GM19455 (cell line): ENCODE measurements around the gene CFAP107.

Source experiments
- ATAC-seq: cut with Tn5 transposase; IDR thresholded peaks from one replicate; pipeline ENCODE4 v1.9.1; 2021; ENCODE audit not compliant: unreplicated experiment

CFAP107 gene

GRCh38 chr1:12739613-12740012, 6.4 kb upstream of the CFAP107 start:
- no peak for ATAC-seq

GRCh38 chr1:12741946-12742345, 4.1 kb upstream of the CFAP107 start:
- ATAC-seq, result no peak

- no peak for ATAC-seq
Measured at GRCh38 chr1:12745126-12745991, 641 bp upstream of the CFAP107 start.

- no peak for ATAC-seq
Measured at GRCh38 chr1:12748778-12749355, 2.9 kb downstream of the CFAP107 start.

- ATAC-seq, result no peak
Measured at GRCh38 chr1:12754738-12755137, 8.7 kb downstream of the CFAP107 start.

- ATAC-seq, result no peak
Measured at GRCh38 chr1:12756273-12756672, 10.3 kb downstream of the CFAP107 start.

GRCh38 chr1:12756768-12757413, 10.9 kb downstream of the CFAP107 start:
- no peak for ATAC-seq

GRCh38 chr1:12757836-12758235, 11.8 kb downstream of the CFAP107 start:
- ATAC-seq, result no peak

GRCh38 chr1:12760256-12760795, 14.3 kb downstream of the CFAP107 start:
- no peak for ATAC-seq

GRCh38 chr1:12761781-12762180, 15.8 kb downstream of the CFAP107 start:
- no peak for ATAC-seq

GRCh38 chr1:12762766-12763165, 16.8 kb downstream of the CFAP107 start:
- no peak for ATAC-seq

- ATAC-seq, result no peak
Measured at GRCh38 chr1:12763479-12763878, 17.5 kb downstream of the CFAP107 start.

GRCh38 chr1:12764016-12764415, 18.0 kb downstream of the CFAP107 start:
- no peak for ATAC-seq

GRCh38 chr1:12769031-12769430, 23.0 kb downstream of the CFAP107 start:
- no peak for ATAC-seq

- ATAC-seq, result no peak
Measured at GRCh38 chr1:12769976-12770505, 24.0 kb downstream of the CFAP107 start.

- ATAC-seq, result no peak
Measured at GRCh38 chr1:12770620-12771019, 24.6 kb downstream of the CFAP107 start.

GRCh38 chr1:12771186-12771585, 25.2 kb downstream of the CFAP107 start:
- no peak for ATAC-seq

GRCh38 chr1:12772520-12772919, 26.5 kb downstream of the CFAP107 start:
- ATAC-seq, result no peak

GRCh38 chr1:12773438-12773837, 27.4 kb downstream of the CFAP107 start, which contains the start of gene PRAMEF12:
Gene PRAMEF12, plus strand, starts transcription at chr1:12773738. Its CDS starts 1,130 bp downstream, at chr1:12774868.
- ATAC-seq, result no peak

GRCh38 chr1:12774801-12775345, 28.9 kb downstream of the CFAP107 start:
- no peak for ATAC-seq

- no peak for ATAC-seq
Measured at GRCh38 chr1:12775443-12775842, 29.4 kb downstream of the CFAP107 start.
